Keratinocyte (primary cell): ENCODE results near the gene AGXT2. TPM values are rescaled to one million over a fixed set of nuclear protein-coding genes. Genes with fewer than 3 reads are reported as not detected.

ENCODE experiments used
- DNase-seq: peaks from one replicate; pipeline ENCODE4 v3.0.0-alpha.2; 2011; ENCODE audit warnings: low read depth, missing footprints, low spot score
- FAIRE-seq: peaks from 2 replicates; lab custom pipeline; 2011; peaks lifted over from hg19 to GRCh38; lab: Jason Lieb, UNC
- H2AFZ ChIP-seq: 2 replicates; pipeline ENCODE4 v1.6.0; 2012; ENCODE audit warnings: low read length, control low read depth, inconsistent platforms; ENCODE audit not compliant: control insufficient read depth
- H3K27ac ChIP-seq: 2 replicates; pipeline ENCODE4 v1.5.1; 2011; ENCODE audit warnings: low read length; ENCODE audit not compliant: control insufficient read depth, insufficient read depth
- H3K27me3 ChIP-seq: 3 replicates; pipeline ENCODE4 v1.6.0; 2011; ENCODE audit warnings: low read length; ENCODE audit not compliant: control insufficient read depth, insufficient read depth; ENCODE audit errors: extremely low read depth
- H3K36me3 ChIP-seq, 2 experiments: 2 replicates in 1 of 2; 3 replicates in 1 of 2; pipeline ENCODE4 v1.5.1; 2011; ENCODE audit warnings: low read length in 2 of 2, mild to moderate bottlenecking in 1 of 2; ENCODE audit not compliant: control insufficient read depth in 2 of 2, insufficient read depth in 2 of 2; ENCODE audit errors: extremely low read depth in 1 of 2
- H3K4me1 ChIP-seq: 3 replicates; pipeline ENCODE4 v1.5.1; 2011; ENCODE audit warnings: low read length; ENCODE audit not compliant: control insufficient read depth, insufficient read depth; ENCODE audit errors: extremely low read depth
- H3K4me2 ChIP-seq: 3 replicates; pipeline ENCODE4 v1.6.0; 2011; ENCODE audit warnings: low read depth, low read length; ENCODE audit not compliant: control insufficient read depth, insufficient read depth; ENCODE audit errors: extremely low read depth
- H3K4me3 ChIP-seq, 3 experiments: fragments of 200-600 bp in 1 of 3; sonication (generic) in 1 of 3; 2 replicates in 2 of 3; 3 replicates in 1 of 3; pipeline ENCODE4 v1.5.1; 2011 to 2016; ENCODE audit warnings: low read length in 3 of 3, mild to moderate bottlenecking in 3 of 3, control low read depth in 2 of 3, inconsistent platforms in 1 of 3, low read depth in 1 of 3, mixed read lengths in 1 of 3, mixed run types in 1 of 3, moderate library complexity in 1 of 3; ENCODE audit not compliant: control insufficient read depth in 2 of 3, insufficient read depth in 2 of 3; ENCODE audit errors: extremely low read depth in 1 of 3
- H3K79me2 ChIP-seq: 2 replicates; pipeline ENCODE4 v1.6.0; 2012; ENCODE audit warnings: low read length; ENCODE audit not compliant: control insufficient read depth, insufficient read depth
- H3K9ac ChIP-seq: 3 replicates; pipeline ENCODE4 v1.6.0; 2011; ENCODE audit warnings: low read length; ENCODE audit not compliant: control insufficient read depth, insufficient read depth; ENCODE audit errors: extremely low read depth
- H3K9me1 ChIP-seq: 3 replicates; pipeline ENCODE4 v1.6.0; 2011; ENCODE audit warnings: low read length; ENCODE audit not compliant: control insufficient read depth, insufficient read depth; ENCODE audit errors: extremely low read depth
- H3K9me3 ChIP-seq: 2 replicates; pipeline ENCODE4 v1.5.1; 2012; ENCODE audit warnings: low read depth, low read length; ENCODE audit not compliant: control insufficient read depth
- H4K20me1 ChIP-seq: 3 replicates; pipeline ENCODE4 v1.6.0; 2011; ENCODE audit warnings: low read length; ENCODE audit not compliant: control insufficient read depth, insufficient read depth; ENCODE audit errors: extremely low read depth
- CTCF ChIP-seq, 3 experiments: IDR thresholded peaks in 1 of 3; conservative IDR thresholded peaks in 1 of 3; optimal IDR thresholded peaks in 1 of 3; 2 replicates in 2 of 3; 3 replicates in 1 of 3; pipeline versions ENCODE3 to v1.5.1; 2011; ENCODE audit warnings: low read length in 3 of 3, mild to moderate bottlenecking in 3 of 3, moderate library complexity in 2 of 3, control low read depth in 1 of 3, inconsistent platforms in 1 of 3; ENCODE audit not compliant: insufficient read depth in 2 of 3; ENCODE audit errors: extremely low read depth in 1 of 3
- EZH2 ChIP-seq: IDR thresholded peaks from one replicate; pipeline ENCODE4 v1.6.1; 2012; ENCODE audit warnings: inconsistent platforms, mild to moderate bottlenecking, low read length, moderate library complexity
- dilution Hi-C: fragments of 300-500 bp; cut with MboI; formaldehyde crosslinking; loops from one replicate; pipeline ENCODE4 v1.7.0; 2020; ENCODE audit warnings: low sequenced_read_pairs; ENCODE audit not compliant: extremely low pct_ligation_motif_present
- polyA plus RNA-seq, 5 experiments: library from polyadenylated mRNA; depleted of rRNA in 3 of 5; stranded (reverse) in 3 of 5; stranded (forward) in 1 of 5; unstranded in 1 of 5; fragments of >200 nt; gene quantifications; 1 replicate in 1 of 5; 2 replicates in 3 of 5; 3 replicates in 1 of 5; pipeline versions ENCODE4 v1.2.1 to v1.2.3, GENCODE V29; 2011 to 2012; ENCODE audit warnings: missing spikeins in 2 of 5, low read depth in 1 of 5, low replicate concordance in 1 of 5

Gene AGXT2
- polyA plus RNA-seq, 1 donor (not counting 4 experiments of a cell fraction or from before 2014, with no cell fraction given) = not detected

GRCh38 chr5:35087991-35088390 is 40.2 kb upstream of the AGXT2 start:
- Histone ChIP-seq H3K27ac (no peak overlapping the region), H3K9ac (no peak overlapping the region), H3K4me1 (no peaks in the 10 kb centered on the region), H2AFZ (no peak overlapping the region), H3K9me3 (no peaks in the 10 kb centered on the region), H3K9me1 (no peaks in the 10 kb centered on the region), H4K20me1 (no peaks in the 10 kb centered on the region), H3K4me2 (no peak overlapping the region), H3K79me2 (no peaks in the 10 kb centered on the region), H3K4me3 (no peak overlapping the region), H3K36me3 (no peaks in the 10 kb centered on the region), H3K27me3 (no peaks in the 10 kb centered on the region)
- TF ChIP-seq CTCF (optimal IDR thresholded peaks at IDR 0.05 in 1 of 3, IDR thresholded peaks at IDR 0.05 in 1 of 3, conservative IDR thresholded peaks at IDR 0.05 in 1 of 3; ENCODE audit: extremely low read depth in 1 of 3, insufficient read depth in 2 of 3, low read length in 3 of 3) (no peak), EZH2 (no peak)
- dilution Hi-C loops = no loop called here
- FAIRE-seq (no peak), DNase-seq (no peak)

- no peaks in the 10 kb centered on the region for H4K20me1 ChIP-seq
- H3K36me3 ChIP-seq = no peaks in the 10 kb centered on the region
- no peak overlapping the region for H3K27ac ChIP-seq
- H3K9me1 ChIP-seq = no peaks in the 10 kb centered on the region
- FAIRE-seq = no peak
- dilution Hi-C loops = no loop called here
- H3K79me2 ChIP-seq = no peaks in the 10 kb centered on the region
- DNase-seq = no peak
- H3K27me3 ChIP-seq = no peaks in the 10 kb centered on the region
- no peak overlapping the region for H2AFZ ChIP-seq
- H3K4me2 ChIP-seq = no peak overlapping the region
- TF ChIP-seq CTCF (optimal IDR thresholded peaks at IDR 0.05 in 1 of 3, IDR thresholded peaks at IDR 0.05 in 1 of 3, conservative IDR thresholded peaks at IDR 0.05 in 1 of 3; ENCODE audit: extremely low read depth in 1 of 3, insufficient read depth in 2 of 3, low read length in 3 of 3) = no peak
- TF ChIP-seq EZH2 = no peak
- no peaks in the 10 kb centered on the region for H3K9me3 ChIP-seq
- H3K4me3 ChIP-seq = no peak overlapping the region
- no peaks in the 10 kb centered on the region for H3K4me1 ChIP-seq
- H3K9ac ChIP-seq = no peak overlapping the region
Observed at GRCh38 chr5:35083150-35083549, 35.4 kb upstream of the AGXT2 start.
